Hematopoietic multipotent progenitor cell treated with erythropoietin and hydrocortisone succinate and interleukin-3 and kit ligand, for 6 days (in vitro differentiated cells): ENCODE results near the gene LCAT.
A peak's percentile ranks its signal among the peaks of the same experiment; 100 is the strongest.
"Not testable (repeated sequence)": the region's sequence is repeated elsewhere in the genome, so short reads cannot be mapped to it uniquely, and the experiment has no call there.

Source experiments
- DNase-seq: peaks from one replicate; pipeline ENCODE4 v3.0.0-alpha.2; 2015

LCAT gene, protein sequence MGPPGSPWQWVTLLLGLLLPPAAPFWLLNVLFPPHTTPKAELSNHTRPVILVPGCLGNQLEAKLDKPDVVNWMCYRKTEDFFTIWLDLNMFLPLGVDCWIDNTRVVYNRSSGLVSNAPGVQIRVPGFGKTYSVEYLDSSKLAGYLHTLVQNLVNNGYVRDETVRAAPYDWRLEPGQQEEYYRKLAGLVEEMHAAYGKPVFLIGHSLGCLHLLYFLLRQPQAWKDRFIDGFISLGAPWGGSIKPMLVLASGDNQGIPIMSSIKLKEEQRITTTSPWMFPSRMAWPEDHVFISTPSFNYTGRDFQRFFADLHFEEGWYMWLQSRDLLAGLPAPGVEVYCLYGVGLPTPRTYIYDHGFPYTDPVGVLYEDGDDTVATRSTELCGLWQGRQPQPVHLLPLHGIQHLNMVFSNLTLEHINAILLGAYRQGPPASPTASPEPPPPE

DNA sequence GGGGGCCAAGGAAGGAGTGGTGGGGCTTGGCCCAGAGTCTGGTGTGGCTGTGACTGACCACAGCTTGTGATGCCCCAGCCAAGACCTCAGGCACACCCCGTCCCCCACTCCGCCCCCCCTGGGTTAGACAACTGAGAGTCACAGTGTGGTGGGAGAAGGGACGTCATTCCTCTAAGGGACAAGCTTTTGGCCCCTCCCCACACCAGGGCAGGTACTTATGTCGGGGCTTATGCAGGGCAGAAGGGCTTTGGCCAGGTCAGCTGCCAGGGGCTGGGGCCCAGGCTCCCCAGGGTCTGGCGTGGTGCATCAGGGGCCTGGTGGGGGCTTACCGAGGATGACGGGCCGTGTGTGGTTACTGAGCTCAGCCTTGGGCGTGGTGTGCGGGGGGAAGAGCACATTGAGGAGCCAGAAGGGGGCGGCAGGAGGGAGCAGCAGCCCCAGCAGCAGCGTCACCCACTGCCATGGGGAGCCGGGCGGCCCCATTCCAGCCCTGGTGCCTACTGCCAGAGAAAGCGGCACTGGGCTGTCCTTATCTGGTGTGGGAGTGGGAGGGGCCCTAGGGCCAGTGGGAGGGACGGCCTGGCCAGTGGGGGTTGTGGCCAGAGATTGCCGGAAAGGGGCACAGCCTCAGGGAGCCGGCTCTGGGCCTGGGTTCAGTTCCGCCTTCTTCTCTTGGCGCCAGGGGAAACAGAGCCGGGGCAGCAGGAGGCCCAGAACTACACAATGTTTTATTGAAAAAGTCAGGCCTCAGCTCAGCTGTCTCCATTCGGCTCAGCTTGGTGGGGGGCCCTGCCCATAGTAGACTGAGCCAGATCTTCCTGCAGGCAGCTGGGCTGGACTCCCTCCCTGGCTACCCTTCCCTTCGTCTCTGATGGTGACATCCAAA lies at the start of gene LCAT:
Gene LCAT (minus strand): TSS at position 502 of the 886 bp plus-strand sequence. CDS start 19 bp downstream, at position 483.
- no peak for DNase-seq

GRCh38 chr16:67993207-67994039 lies 49.5 kb upstream of the LCAT start:
- peak; percentile 92 for DNase-seq

DNA sequence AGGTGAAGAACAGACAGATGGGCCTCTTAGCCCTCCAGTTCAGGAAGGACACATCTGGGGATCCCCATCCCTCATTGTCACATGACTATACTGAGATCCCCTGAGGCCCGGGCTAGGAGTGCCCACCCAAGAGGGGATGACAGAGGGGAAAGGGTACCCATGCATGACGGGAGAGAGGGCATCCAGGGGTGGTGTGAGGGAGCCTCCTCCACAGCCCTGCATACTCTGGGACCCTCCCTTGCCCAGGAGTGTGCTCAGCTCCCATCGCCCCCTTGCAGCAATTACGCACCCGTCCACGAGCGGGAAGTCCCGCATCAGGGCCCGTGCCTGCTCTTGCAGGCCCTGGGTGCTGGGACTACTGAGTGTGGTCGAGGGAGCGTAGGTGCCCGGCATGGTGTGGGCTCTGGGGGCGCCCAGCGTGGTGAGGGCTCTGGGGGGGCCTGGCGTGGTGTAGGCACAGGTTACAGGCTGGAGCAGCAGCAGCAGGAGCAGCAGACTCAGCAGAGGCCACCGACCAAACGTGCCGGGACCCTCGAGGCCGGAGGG lies 48.8 kb upstream of the LCAT start:
- no peak for DNase-seq

DNA sequence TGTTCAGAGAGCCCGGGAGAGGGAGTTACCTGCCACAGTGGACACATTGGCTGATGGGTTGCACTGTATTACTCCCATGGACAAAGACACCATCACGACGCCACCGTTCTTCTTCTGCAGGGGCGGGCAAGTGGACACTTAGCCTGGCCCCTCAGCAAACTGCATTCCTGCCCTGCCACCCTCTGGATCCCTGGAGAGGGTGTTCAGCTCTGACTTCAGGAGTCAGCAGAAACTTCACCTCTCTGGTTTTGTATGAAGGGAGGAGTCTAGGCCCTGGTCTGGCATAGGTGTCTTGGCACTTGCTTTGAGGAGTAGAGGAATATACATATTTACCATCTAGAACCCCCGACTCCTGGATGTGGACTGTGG lies 46.1 kb upstream of the LCAT start:
- DNase-seq: no peak

- no peak for DNase-seq
These were observed 45.5 kb upstream of the LCAT start for GRCh38 chr16:67989322-67990017.

- DNase-seq: no peak
These were observed 44.8 kb upstream of the LCAT start for GRCh38 chr16:67988675-67989074.

GRCh38 chr16:67987460-67988160 lies 43.7 kb upstream of the LCAT start:
- DNase-seq: no peak

DNA sequence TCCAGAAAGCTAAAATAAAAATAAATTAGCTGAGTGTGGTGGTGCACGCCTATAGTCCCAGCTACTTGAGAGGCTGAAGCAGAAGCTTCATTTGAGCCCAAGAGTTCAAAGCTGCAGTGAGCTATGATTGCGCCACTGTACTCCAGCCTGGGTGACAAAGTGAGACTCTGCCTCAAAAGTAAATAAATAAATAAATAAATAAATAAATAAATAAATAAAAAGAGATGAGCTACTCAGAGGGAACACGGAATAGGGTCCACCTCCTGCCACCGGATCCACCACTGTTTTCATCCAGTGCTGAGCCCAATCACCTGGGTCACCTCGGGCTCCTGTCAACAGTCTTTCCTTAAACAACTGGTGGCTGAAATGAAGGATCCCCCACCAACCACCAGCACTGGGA lies 43.0 kb upstream of the LCAT start:
- no peak for DNase-seq

DNA sequence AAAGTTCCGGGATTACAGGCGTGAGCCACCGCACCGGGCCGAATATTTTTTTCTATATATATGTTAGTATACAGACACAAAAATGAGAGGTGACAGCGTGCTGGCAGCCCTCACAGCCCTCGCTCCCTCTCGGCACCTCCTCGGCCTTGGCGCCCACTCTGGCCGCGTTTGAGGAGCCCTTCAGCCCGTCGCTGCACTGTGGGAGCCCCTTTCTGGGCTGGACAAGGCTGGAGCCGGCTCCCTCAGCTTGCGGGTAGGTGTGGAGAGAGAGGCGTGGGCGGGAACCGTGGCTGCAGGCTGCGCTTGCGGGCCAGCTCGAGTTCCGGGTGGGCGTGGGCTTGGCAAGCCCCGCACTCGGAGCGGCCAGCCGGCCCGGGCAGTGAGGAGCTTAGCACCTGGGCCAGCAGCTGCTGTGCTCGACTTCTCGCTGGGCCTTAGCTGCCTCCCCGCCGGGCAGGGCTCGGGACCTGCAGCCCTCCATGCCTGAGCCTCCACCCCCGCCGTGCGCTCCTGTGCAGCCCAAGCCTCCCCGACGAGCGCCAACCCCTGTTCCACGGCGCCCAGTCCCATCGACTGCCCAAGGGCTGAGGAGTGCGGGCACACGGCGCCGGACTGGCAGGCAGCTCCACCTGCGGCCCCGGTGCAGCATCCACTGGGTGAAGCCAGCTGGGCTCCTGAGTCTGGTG lies 38.2 kb upstream of the LCAT start:
- DNase-seq: no peak

DNA sequence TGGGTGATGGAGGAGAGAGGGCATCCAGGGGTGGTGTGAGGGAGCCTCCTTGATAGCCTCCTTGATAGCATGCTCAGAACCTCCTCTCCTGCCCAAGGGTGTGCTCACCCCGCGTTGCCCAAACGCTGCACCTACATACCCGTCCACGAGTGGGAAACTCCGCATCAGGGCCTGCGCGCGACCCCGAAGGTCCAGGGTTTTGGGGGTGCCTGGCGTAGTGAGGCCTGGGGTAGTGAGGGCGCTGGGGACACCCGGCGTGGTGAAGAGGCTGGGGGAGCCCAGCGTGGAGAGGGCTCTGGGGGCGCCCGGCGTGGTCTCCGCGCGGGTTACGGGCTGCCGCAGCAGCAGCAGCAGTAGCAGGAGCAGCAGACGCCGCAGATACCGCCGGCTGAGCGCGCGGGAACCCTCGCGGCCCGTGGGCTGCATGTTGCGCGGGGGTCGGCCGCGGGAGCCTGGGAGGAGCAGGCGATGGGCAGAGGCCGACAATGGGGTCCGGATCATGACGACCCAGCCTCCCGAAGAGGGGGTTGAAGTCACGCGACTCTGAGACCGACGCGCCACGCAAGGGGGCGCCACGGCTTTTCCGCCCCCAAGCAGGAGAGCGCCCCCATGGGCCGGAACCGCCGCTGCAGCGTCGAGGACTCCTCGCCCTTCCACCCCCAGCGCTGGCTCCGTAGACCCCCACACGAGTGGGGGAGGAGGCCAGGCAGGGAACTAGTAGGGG lies 36.2 kb upstream of the LCAT start, which contains the start of gene DPEP3:
Gene DPEP3 (minus strand): TSS at position 545 of the 724 bp plus-strand sequence. CDS start 119 bp downstream, at position 426.
- DNase-seq: peak; percentile 31

DNA sequence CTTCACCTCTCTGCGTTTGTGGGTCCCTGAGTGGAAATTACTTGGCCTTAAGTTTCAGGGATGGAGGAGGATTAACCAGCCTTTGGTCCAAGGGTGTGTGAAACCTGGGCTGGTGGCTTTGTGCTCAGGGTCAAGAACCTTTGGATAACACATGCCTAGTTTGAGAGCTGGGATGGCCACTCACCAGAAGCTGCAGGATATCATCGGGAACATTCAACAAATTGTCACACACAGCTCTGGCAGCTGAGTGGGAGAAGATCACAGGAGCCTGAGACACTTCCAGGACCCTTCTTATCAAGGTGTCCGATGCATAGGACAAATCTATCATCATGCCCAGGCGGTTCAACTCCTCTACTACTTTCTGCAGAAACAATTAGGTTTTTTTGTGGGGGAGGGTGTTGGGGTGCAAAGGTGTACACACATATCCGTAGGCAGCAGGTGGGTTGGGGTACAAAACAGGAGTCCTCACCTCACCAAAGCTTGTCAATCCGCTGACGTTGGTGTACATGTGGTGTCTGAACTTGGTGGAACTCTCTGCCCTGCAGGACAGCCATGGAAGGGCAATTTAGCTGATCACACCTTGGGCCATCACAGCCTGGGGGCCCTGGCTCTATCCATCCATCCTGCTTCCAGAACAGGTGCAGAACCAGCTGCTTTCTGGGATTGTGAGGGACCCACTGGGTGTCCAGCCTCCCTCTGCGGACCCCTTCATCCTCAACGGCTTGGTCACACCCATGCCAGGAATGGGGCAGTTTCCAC lies 33.7 kb upstream of the LCAT start:
- no peak for DNase-seq

- DNase-seq: no peak
These were observed 33.1 kb upstream of the LCAT start for GRCh38 chr16:67977005-67977404.

DNA sequence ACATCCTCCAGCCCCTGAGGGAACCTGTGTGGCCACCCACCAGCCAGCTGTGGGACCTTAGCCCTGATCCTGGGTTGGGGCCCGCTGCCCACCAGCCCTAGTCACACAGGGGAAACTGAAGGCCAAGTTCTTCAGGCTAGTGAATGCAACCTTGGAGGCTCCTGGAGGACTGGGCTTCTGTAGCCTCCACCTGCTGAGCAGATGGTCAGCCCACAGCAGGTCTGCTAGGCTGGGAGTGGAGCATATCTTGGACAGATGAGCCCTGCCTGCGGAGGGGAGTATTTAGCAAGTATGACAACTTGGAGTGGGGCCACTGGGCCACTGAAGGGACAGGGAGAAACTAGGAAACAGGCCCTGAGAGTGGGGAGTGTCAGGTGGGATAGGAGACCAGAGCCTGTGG lies 32.3 kb upstream of the LCAT start:
- DNase-seq: no peak

GRCh38 chr16:67975321-67976105 lies 31.6 kb upstream of the LCAT start:
- DNase-seq: no peak

DNA sequence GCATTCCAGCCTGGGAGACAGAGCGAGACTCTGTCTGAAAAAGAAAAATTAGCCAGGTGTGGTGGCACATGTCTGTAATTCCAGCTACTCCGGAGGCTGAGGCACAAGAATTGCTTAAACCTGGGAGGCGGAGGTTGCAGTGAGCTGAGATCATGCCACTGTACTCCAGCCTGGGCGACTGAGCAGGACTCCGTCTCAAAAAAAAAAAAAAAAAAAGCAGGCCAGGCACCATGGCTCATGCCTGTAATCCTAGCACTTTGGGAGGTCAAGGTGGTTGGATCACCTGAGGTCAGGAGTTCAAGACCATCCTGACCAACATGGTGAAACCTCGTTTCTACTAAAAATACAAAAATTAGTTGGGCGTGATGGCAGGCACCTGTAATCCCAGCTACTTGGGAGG lies 28.4 kb upstream of the LCAT start:
- not testable (repeated sequence) for DNase-seq

- peak; percentile 67 for DNase-seq
These were observed 27.2 kb upstream of the LCAT start for GRCh38 chr16:67971111-67971510.

DNA sequence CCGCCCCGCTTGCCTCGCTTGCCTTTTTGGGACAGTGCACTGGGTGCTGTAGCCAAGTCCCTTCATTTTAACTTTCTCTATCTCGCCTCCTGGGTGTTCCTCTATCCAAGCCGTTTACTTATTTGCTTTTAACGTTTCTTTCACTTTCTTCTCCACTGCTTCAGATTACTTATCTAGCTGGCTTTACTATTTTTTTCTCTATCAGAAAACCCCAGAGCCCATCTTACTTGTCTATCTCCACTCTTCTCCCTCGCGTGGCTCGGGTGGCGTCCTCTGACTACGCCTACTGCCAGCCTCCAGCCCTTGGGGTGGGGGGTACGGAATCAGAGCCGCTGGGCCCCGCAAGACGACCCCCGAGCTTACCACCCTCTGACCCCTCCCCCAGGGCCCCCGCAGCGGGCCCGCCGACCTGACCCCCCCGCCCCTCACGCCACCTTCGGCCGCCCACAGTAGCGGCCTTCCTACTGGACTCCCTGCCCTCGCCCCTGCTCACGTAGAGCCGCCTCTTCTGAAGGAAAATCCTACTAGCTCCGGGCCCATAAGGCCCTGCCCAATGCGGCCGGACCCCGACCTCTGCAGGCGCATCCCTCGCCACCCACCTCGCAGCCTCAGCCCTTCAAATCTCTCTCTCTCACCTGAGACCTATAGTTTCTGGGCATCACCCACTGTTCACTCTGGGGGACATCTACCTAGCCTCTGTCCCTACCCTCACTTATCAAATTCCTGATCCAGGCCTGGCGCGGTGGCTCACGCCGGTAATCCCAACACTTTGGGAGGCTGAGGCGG lies 25.5 kb upstream of the LCAT start:
- DNase-seq: peak; percentile 84
